Measurements from ENCODE around the gene COBL. TPM values are rescaled to one million over a fixed set of nuclear protein-coding genes. Genes with fewer than 3 reads are reported as not detected.

Gene COBL
- total RNA-seq, 1 experiment from 2014 or later, result 0.39 TPM

DNA sequence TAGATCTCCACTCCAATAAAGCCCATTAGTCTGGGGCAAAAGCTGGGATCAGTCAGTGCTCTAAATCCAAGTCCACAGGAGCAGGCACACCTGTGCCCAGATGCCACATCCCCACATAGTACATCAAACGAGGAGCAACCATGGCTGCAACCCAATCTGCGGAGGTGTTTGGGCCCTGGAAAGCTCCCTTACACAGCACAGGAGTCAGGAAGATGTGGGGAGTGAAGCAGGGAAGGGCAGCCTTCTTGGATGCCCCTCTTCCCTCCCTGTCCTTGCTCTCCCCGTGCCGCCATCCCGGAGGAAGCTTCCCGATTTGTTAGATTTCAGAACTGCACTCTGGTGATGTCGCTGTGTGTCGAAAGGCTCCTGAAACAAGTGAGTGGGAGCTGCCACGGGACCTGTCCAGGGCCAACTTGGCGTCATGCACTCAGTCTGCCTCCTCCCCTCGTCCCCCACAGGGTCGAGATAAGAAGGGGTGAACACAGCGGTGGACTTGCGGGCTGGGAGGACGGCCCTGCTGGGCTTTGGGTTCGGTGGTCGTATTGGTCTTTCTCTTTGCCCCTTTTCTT is 303.3 kb downstream of the COBL start:
- no peak for TF ChIP-seq POLR2AphosphoS5 (IDR thresholded peaks at IDR 0.05; ENCODE audit: low read depth, low read length)
- no peak for TF ChIP-seq TCF7L2 (IDR thresholded peaks at IDR 0.05; ENCODE audit: low read depth, low read length)
- TF ChIP-seq, protein P1, sequence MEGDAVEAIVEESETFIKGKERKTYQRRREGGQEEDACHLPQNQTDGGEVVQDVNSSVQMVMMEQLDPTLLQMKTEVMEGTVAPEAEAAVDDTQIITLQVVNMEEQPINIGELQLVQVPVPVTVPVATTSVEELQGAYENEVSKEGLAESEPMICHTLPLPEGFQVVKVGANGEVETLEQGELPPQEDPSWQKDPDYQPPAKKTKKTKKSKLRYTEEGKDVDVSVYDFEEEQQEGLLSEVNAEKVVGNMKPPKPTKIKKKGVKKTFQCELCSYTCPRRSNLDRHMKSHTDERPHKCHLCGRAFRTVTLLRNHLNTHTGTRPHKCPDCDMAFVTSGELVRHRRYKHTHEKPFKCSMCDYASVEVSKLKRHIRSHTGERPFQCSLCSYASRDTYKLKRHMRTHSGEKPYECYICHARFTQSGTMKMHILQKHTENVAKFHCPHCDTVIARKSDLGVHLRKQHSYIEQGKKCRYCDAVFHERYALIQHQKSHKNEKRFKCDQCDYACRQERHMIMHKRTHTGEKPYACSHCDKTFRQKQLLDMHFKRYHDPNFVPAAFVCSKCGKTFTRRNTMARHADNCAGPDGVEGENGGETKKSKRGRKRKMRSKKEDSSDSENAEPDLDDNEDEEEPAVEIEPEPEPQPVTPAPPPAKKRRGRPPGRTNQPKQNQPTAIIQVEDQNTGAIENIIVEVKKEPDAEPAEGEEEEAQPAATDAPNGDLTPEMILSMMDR (IDR thresholded peaks at IDR 0.05), result no peak
- TF ChIP-seq, protein P2, sequence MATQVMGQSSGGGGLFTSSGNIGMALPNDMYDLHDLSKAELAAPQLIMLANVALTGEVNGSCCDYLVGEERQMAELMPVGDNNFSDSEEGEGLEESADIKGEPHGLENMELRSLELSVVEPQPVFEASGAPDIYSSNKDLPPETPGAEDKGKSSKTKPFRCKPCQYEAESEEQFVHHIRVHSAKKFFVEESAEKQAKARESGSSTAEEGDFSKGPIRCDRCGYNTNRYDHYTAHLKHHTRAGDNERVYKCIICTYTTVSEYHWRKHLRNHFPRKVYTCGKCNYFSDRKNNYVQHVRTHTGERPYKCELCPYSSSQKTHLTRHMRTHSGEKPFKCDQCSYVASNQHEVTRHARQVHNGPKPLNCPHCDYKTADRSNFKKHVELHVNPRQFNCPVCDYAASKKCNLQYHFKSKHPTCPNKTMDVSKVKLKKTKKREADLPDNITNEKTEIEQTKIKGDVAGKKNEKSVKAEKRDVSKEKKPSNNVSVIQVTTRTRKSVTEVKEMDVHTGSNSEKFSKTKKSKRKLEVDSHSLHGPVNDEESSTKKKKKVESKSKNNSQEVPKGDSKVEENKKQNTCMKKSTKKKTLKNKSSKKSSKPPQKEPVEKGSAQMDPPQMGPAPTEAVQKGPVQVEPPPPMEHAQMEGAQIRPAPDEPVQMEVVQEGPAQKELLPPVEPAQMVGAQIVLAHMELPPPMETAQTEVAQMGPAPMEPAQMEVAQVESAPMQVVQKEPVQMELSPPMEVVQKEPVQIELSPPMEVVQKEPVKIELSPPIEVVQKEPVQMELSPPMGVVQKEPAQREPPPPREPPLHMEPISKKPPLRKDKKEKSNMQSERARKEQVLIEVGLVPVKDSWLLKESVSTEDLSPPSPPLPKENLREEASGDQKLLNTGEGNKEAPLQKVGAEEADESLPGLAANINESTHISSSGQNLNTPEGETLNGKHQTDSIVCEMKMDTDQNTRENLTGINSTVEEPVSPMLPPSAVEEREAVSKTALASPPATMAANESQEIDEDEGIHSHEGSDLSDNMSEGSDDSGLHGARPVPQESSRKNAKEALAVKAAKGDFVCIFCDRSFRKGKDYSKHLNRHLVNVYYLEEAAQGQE (IDR thresholded peaks at IDR 0.05; ENCODE audit: insufficient read depth in 1 of 2, low read depth in 2 of 2, low read length in 1 of 2), result no peak
- TF ChIP-seq SIN3A (IDR thresholded peaks at IDR 0.05; ENCODE audit: borderline replicate concordance, insufficient read depth, low read depth, low read length), result no peak
- CTCF ChIA-PET, result no interaction called here
- Histone ChIP-seq H3K4me1 (ENCODE audit: control insufficient read depth, insufficient read depth, low read length) (no peaks in the 10 kb centered on the region), H3K4me3 (ENCODE audit: low read depth in 2 of 2, low read length in 2 of 2) (no peak overlapping the region), H3K27me3 (ENCODE audit: control insufficient read depth, insufficient read depth, low read length) (no peaks in the 10 kb centered on the region; the same call in 1 of the 2 replicates), H3K27ac (ENCODE audit: low read length) (no peak overlapping the region), H3K9me3 (ENCODE audit: control insufficient read depth, insufficient read depth, low read depth, low read length) (no peaks in the 10 kb centered on the region), H3K36me3 (ENCODE audit: control insufficient read depth, insufficient read depth, low read length) (no peaks in the 10 kb centered on the region)
- POLR2A ChIA-PET, result no interaction called here
- no TSS peak for BruUV-seq (replicated peaks)
- in situ Hi-C loops (cut with HindIII; ENCODE audit: low pct_unique_long_range_greater_than_20kb, low sequenced_read_pairs), result no loop called here
- DNase-seq (ENCODE audit: low read depth, low spot score), result no peak
- ATAC-seq, result no peak
- intact Hi-C loops (cut with micrococcal nuclease; ENCODE audit: unreplicated experiment), result no loop called here

DNA sequence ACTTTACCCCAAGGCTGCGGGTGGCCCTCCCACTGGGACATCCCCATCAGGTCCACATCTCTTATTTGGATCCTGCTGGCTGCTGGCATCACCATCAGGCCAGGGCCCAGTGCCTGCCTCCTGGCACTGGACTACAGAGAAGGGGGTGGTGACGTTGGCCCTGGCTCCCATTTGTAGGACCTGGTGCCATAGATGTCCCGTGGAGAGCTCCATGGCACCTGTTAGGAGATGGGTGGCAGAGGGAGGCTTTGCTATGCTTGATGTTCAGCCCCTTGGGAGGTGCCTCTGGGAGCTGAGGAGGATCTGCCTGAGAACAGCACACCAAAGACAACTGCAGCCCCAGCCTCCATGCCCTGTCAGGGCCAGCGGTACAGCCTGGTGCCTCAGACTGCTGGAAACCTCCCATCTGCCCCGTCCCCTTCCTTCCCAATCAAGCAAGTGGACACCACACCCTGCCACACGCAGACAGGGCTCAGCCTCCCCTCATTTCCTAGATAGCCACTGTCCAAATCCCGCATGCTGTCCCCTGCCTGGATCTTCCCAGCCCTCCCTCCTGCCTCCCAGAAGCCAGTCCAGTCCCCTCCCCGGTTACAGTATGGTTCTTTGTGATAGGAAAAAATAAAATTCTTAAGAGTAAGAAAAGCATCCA is 303.9 kb downstream of the COBL start:
- TF ChIP-seq, protein P2 (IDR thresholded peaks at IDR 0.05; ENCODE audit: insufficient read depth in 1 of 2, low read depth in 2 of 2, low read length in 1 of 2), result no peak
- no peak for TF ChIP-seq SIN3A (IDR thresholded peaks at IDR 0.05; ENCODE audit: borderline replicate concordance, insufficient read depth, low read depth, low read length)
- no peak for TF ChIP-seq TCF7L2 (IDR thresholded peaks at IDR 0.05; ENCODE audit: low read depth, low read length)
- no peak for TF ChIP-seq POLR2AphosphoS5 (IDR thresholded peaks at IDR 0.05; ENCODE audit: low read depth, low read length)
- TF ChIP-seq, protein P1 (IDR thresholded peaks at IDR 0.05), result no peak
- Histone ChIP-seq H3K4me3 (ENCODE audit: low read depth in 2 of 2, low read length in 2 of 2) (no peak overlapping the region), H3K27me3 (ENCODE audit: control insufficient read depth, insufficient read depth, low read length) (no peaks in the 10 kb centered on the region; the same call in 1 of the 2 replicates), H3K9me3 (ENCODE audit: control insufficient read depth, insufficient read depth, low read depth, low read length) (no peaks in the 10 kb centered on the region), H3K36me3 (ENCODE audit: control insufficient read depth, insufficient read depth, low read length) (no peaks in the 10 kb centered on the region), H3K4me1 (ENCODE audit: control insufficient read depth, insufficient read depth, low read length) (no peaks in the 10 kb centered on the region), H3K27ac (ENCODE audit: low read length) (no peak overlapping the region)
- in situ Hi-C loops (cut with HindIII; ENCODE audit: low pct_unique_long_range_greater_than_20kb, low sequenced_read_pairs) (no loop called here), intact Hi-C loops (cut with micrococcal nuclease; ENCODE audit: unreplicated experiment) (no loop called here)
- ATAC-seq, result no peak
- ChIA-PET POLR2A (no interaction called here), CTCF (no interaction called here)
- no peak for DNase-seq (ENCODE audit: low read depth, low spot score)
- no TSS peak for BruUV-seq (replicated peaks)
